Measurements from ENCODE around the gene ATP11A.

Gene ATP11A

GRCh38 chr13:112806739-112807652, 117.2 kb downstream of the ATP11A start:
- H3K9ac ChIP-seq (ENCODE audit: low read depth, low read length) = no peak overlapping the region
- no peaks in the 10 kb centered on the region for H3K4me1 ChIP-seq (ENCODE audit: insufficient read depth, low read length)
- peaks cover 8% of the 10 kb centered on the region; the same call in 1 of the 2 replicates for H3K36me3 ChIP-seq (ENCODE audit: insufficient read depth, low read length)
- H3K9me3 ChIP-seq (ENCODE audit: control insufficient read depth, insufficient read depth, low read length) = no peaks in the 10 kb centered on the region

GRCh38 chr13:112807653-112808376, 118.0 kb downstream of the ATP11A start:
- no peaks in the 10 kb centered on the region for H3K4me1 ChIP-seq (ENCODE audit: insufficient read depth, low read length)
- H3K9ac ChIP-seq (ENCODE audit: low read depth, low read length) = no peak overlapping the region
- peaks cover 8% of the 10 kb centered on the region; the same call in 1 of the 2 replicates for H3K36me3 ChIP-seq (ENCODE audit: insufficient read depth, low read length)
- H3K9me3 ChIP-seq (ENCODE audit: control insufficient read depth, insufficient read depth, low read length) = no peaks in the 10 kb centered on the region

GRCh38 chr13:112808377-112809140, 118.7 kb downstream of the ATP11A start:
- H3K9me3 ChIP-seq (ENCODE audit: control insufficient read depth, insufficient read depth, low read length) = no peaks in the 10 kb centered on the region
- no peaks in the 10 kb centered on the region for H3K4me1 ChIP-seq (ENCODE audit: insufficient read depth, low read length)
- H3K36me3 ChIP-seq (ENCODE audit: insufficient read depth, low read length) = peaks cover 8% of the 10 kb centered on the region; the same call in 1 of the 2 replicates
- H3K9ac ChIP-seq (ENCODE audit: low read depth, low read length) = no peak overlapping the region

DNA sequence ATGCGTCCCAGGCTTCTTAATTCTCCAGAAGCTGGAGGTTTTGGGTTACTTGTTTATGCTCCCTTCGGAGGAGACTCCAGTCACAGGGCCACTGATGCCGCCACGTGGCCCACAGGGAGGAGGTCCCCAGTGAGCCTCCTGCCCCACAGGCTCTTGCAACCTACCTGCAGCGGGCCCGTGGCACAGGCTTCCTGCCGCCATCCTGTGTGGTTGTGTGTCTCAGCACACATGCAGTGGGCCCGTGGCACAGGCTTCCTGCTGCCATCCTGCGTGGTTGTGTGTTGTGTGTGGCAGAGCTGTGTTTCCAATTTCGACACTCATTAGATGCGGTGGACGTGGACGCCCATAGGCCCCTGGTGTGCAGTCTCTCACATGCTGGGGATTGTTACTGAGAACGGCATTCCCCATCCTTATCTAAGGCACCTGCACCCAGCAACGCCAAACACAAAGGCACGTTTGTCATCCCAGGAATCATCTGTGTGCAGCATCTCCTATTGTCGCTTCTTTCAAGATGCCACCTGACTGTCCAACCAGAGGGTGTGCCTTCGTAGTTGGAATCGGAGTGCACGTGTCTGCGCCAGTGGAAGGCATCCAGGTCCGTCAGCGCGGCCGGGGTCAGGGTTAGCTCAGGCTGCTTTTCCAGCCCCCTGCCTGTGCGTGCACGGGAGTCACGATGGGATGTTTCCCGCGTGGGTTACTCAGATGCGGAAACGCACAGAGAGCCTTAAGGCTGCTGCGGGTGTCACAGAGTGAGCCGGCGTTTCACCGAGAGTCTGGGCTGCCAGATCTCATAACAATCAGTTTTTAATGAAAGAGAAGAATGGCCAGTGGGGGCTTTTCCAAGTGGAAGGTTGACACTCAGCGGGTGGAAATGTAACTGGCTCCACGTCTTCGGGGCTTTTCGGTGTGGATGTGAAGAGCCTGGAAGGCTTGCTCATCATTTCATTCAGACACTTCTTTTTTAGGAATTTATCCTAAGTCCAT, 119.8 kb downstream of the ATP11A start:
- no peaks in the 10 kb centered on the region for H3K4me1 ChIP-seq (ENCODE audit: insufficient read depth, low read length)
- peaks cover 8% of the 10 kb centered on the region; the same call in 1 of the 2 replicates for H3K36me3 ChIP-seq (ENCODE audit: insufficient read depth, low read length)
- H3K9me3 ChIP-seq (ENCODE audit: control insufficient read depth, insufficient read depth, low read length) = no peaks in the 10 kb centered on the region
- H3K9ac ChIP-seq (ENCODE audit: low read depth, low read length) = no peak overlapping the region

DNA sequence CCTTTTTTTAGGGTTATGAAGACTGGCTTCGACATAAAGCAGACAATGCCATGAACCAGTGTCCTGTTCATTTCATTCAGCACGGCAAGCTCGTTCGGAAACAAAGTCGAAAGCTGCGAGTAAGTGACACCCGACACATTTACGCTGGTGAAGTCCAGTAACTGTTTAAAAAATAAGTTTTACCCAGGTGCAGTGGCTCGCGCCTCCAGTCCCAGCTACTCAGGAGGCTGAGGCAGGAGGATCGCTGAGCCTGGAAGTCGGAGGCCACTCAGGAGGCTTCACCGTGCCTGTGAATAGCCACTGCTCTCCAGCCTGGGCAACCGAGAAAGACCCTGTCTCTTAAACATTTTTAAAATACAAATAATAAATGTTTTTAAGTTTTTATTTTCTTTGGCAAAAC, 120.8 kb downstream of the ATP11A start:
- peaks cover 8% of the 10 kb centered on the region; the same call in 1 of the 2 replicates for H3K36me3 ChIP-seq (ENCODE audit: insufficient read depth, low read length)
- H3K9me3 ChIP-seq (ENCODE audit: control insufficient read depth, insufficient read depth, low read length) = no peaks in the 10 kb centered on the region

GRCh38 chr13:112812306-112813055, 122.6 kb downstream of the ATP11A start:
- H3K4me1 ChIP-seq (ENCODE audit: insufficient read depth, low read length) = no peaks in the 10 kb centered on the region
- no peak overlapping the region for H3K9ac ChIP-seq (ENCODE audit: low read depth, low read length)
- H3K36me3 ChIP-seq (ENCODE audit: insufficient read depth, low read length) = peaks cover 4% of the 10 kb centered on the region; the same call in 1 of the 2 replicates
- H3K9me3 ChIP-seq (ENCODE audit: control insufficient read depth, insufficient read depth, low read length) = peaks cover 9% of the 10 kb centered on the region; the same call in 1 of the 2 replicates

More for the DNA sequence above, 120.8 kb downstream of the ATP11A start:
- Histone ChIP-seq H3K4me1 (ENCODE audit: insufficient read depth, low read length) (no peaks in the 10 kb centered on the region), H3K9ac (ENCODE audit: low read depth, low read length) (no peak overlapping the region)

- no peaks in the 10 kb centered on the region for H3K4me1 ChIP-seq (ENCODE audit: insufficient read depth, low read length)
- peaks cover 16% of the 10 kb centered on the region; the same call in 1 of the 2 replicates for H3K9me3 ChIP-seq (ENCODE audit: control insufficient read depth, insufficient read depth, low read length)
- peaks cover 8% of the 10 kb centered on the region; the same call in 1 of the 2 replicates for H3K36me3 ChIP-seq (ENCODE audit: insufficient read depth, low read length)
- H3K9ac ChIP-seq (ENCODE audit: low read depth, low read length) = no peak overlapping the region
Observed at GRCh38 chr13:112813552-112813951, 123.7 kb downstream of the ATP11A start.

GRCh38 chr13:112814905-112815585, 125.2 kb downstream of the ATP11A start:
- no peak overlapping the region for H3K9ac ChIP-seq (ENCODE audit: low read depth, low read length)
- no peaks in the 10 kb centered on the region for H3K4me1 ChIP-seq (ENCODE audit: insufficient read depth, low read length)
- peaks cover 19% of the 10 kb centered on the region; the same call in 1 of the 2 replicates for H3K9me3 ChIP-seq (ENCODE audit: control insufficient read depth, insufficient read depth, low read length)
- H3K36me3 ChIP-seq (ENCODE audit: insufficient read depth, low read length) = peaks cover 15% of the 10 kb centered on the region; the same call in 1 of the 2 replicates

DNA sequence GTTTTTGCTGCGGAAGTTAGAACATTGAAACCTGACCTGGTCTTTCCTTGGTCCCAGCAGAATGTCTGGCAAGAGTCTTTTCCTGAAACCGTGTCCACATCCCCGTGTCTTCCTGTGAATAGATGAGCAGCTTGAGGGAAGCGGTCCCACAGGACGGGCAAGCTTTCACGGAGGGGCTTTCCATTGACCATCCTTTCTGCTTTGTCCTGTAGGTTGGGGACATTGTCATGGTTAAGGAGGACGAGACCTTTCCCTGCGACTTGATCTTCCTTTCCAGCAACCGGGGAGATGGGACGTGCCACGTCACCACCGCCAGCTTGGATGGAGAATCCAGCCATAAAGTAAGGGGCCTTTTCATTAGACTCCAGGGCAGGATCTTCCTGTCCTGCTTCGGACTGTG, 126.0 kb downstream of the ATP11A start:
- Histone ChIP-seq H3K9ac (ENCODE audit: low read depth, low read length) (no peak overlapping the region), H3K9me3 (ENCODE audit: control insufficient read depth, insufficient read depth, low read length) (peaks cover 19% of the 10 kb centered on the region; the same call in 1 of the 2 replicates), H3K4me1 (ENCODE audit: insufficient read depth, low read length) (no peaks in the 10 kb centered on the region), H3K36me3 (ENCODE audit: insufficient read depth, low read length) (peaks cover 16% of the 10 kb centered on the region; the same call in 1 of the 2 replicates)

- H3K9me3 ChIP-seq (ENCODE audit: control insufficient read depth, insufficient read depth, low read length) = peaks cover 19% of the 10 kb centered on the region; the same call in 1 of the 2 replicates
- no peak overlapping the region for H3K9ac ChIP-seq (ENCODE audit: low read depth, low read length)
- H3K36me3 ChIP-seq (ENCODE audit: insufficient read depth, low read length) = peaks cover 16% of the 10 kb centered on the region
- H3K4me1 ChIP-seq (ENCODE audit: insufficient read depth, low read length) = no peaks in the 10 kb centered on the region
Observed at GRCh38 chr13:112818040-112818697, 128.3 kb downstream of the ATP11A start.

DNA sequence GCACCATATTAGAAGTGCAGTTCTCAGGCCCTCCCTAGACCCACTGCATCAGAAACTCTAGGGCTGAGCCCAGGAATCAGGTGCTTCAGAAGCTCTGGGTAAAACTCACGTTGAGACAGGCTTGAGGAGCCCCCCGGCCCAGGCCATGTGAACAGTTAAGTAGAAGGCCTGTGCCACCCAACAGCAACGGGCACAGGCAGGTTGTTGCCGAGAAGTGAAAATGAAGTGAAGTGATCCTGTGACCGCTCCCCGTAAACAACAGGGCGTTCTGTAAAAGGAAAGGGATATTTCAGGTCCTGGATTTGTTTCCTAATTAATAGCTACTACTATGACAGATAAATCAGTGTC, 128.8 kb downstream of the ATP11A start:
- H3K9ac ChIP-seq (ENCODE audit: low read depth, low read length) = no peak overlapping the region
- H3K36me3 ChIP-seq (ENCODE audit: insufficient read depth, low read length) = peaks cover 16% of the 10 kb centered on the region
- peaks cover 19% of the 10 kb centered on the region; the same call in 1 of the 2 replicates for H3K9me3 ChIP-seq (ENCODE audit: control insufficient read depth, insufficient read depth, low read length)
- H3K4me1 ChIP-seq (ENCODE audit: insufficient read depth, low read length) = no peaks in the 10 kb centered on the region

DNA sequence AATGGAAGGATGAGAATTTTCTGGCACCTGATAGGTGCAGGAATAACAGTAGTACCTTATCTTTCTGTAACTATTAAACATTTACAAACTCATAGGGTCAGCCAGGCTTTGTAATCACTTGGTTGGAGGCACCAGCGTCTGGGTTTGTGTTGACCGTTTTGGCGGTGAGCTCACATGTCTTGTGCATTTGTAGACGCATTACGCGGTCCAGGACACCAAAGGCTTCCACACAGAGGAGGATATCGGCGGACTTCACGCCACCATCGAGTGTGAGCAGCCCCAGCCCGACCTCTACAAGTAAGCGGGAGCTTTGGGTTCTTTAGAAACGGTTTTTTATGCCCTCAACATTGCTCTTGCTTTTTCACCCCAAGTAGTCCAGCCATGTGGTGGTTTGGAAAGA, 129.3 kb downstream of the ATP11A start:
- Histone ChIP-seq H3K4me1 (ENCODE audit: insufficient read depth, low read length) (no peaks in the 10 kb centered on the region), H3K9ac (ENCODE audit: low read depth, low read length) (no peak overlapping the region), H3K9me3 (ENCODE audit: control insufficient read depth, insufficient read depth, low read length) (peaks cover 19% of the 10 kb centered on the region; the same call in 1 of the 2 replicates), H3K36me3 (ENCODE audit: insufficient read depth, low read length) (peaks cover 19% of the 10 kb centered on the region)

Data from ES-I3 (cell line).